ENCODE results near the gene FNBP1L. TPM values are rescaled to one million over a fixed set of nuclear protein-coding genes. Genes with fewer than 3 reads are reported as not detected.

The FNBP1L gene
- total and polyA plus RNA-seq, 7 donors, result 13.4 to 30.7 (median 20.1) TPM

GRCh38 chr1:93559695-93560094 is 111.8 kb downstream of the FNBP1L start:
- Histone ChIP-seq H3K36me3 (peaks cover 0 to 47% (median 0%) of the 10 kb centered on the region in 4 donors), H3K9me3 (no peaks in the 10 kb centered on the region), H3K27me3 (no peaks in the 10 kb centered on the region), H3K27ac (no peak overlapping the region), H3K4me1 (peaks cover 0 to 6% (median 1%) of the 10 kb centered on the region in 4 donors), H3K4me3 (no peak overlapping the region)
- intact Hi-C loops (cut with DNase I), result loop anchor here (5.0 to 10.0 kb wide), 2 partner anchors 48 to 115 kb away; partner anchors contain the start of gene FNBP1L
- TF ChIP-seq CTCF (IDR thresholded peaks at IDR 0.05) (no peak), EP300 (IDR thresholded peaks at IDR 0.05) (no peak), POLR2AphosphoS5 (IDR thresholded peaks at IDR 0.05) (no peak), POLR2A (IDR thresholded peaks at IDR 0.05) (no peak)
- DNase-seq, result no peak

- Histone ChIP-seq H3K9me3 (no peaks in the 10 kb centered on the region), H3K27me3 (no peaks in the 10 kb centered on the region), H3K4me1 (peaks cover 0 to 14% (median 4%) of the 10 kb centered on the region in 4 donors), H3K36me3 (peaks cover 0 to 69% (median 14%) of the 10 kb centered on the region in 4 donors), H3K27ac (peak overlapping the region in 3 of 4 donors; percentile 21 to 67 (median 41)), H3K4me3 (no peak overlapping the region)
- DNase-seq, result no peak
- no peak for TF ChIP-seq POLR2A (IDR thresholded peaks at IDR 0.05)
- no peak for TF ChIP-seq POLR2AphosphoS5 (IDR thresholded peaks at IDR 0.05)
- no peak for TF ChIP-seq EP300 (IDR thresholded peaks at IDR 0.05)
- no peak for TF ChIP-seq CTCF (IDR thresholded peaks at IDR 0.05)
- intact Hi-C loops (cut with DNase I), result no loop called here
- 65 to 79% methylated on average over 4 of the region's 4 CpGs for WGBS, 2 donors
Observed at GRCh38 chr1:93565496-93566206, 117.7 kb downstream of the FNBP1L start.

GRCh38 chr1:93566227-93566626 is 118.3 kb downstream of the FNBP1L start:
- Histone ChIP-seq H3K4me1 (peaks cover 0 to 14% (median 4%) of the 10 kb centered on the region in 4 donors), H3K27me3 (no peaks in the 10 kb centered on the region), H3K27ac (peak overlapping the region in 3 of 4 donors; percentile 21 to 67 (median 41)), H3K9me3 (no peaks in the 10 kb centered on the region), H3K4me3 (no peak overlapping the region), H3K36me3 (peaks cover 0 to 69% (median 16%) of the 10 kb centered on the region in 4 donors)
- 77 to 90% methylated on average over 10 of the region's 10 CpGs for WGBS, 2 donors
- TF ChIP-seq EP300 (IDR thresholded peaks at IDR 0.05) (peak in 2 of 4 donors; percentile 24 to 42), POLR2AphosphoS5 (IDR thresholded peaks at IDR 0.05) (peak in 2 of 4 donors; percentile 17 to 71), CTCF (IDR thresholded peaks at IDR 0.05) (no peak), POLR2A (IDR thresholded peaks at IDR 0.05) (no peak)
- no peak for DNase-seq
- intact Hi-C loops (cut with DNase I), result no loop called here

GRCh38 chr1:93567255-93567918 is 119.5 kb downstream of the FNBP1L start:
- Histone ChIP-seq H3K27ac (peak overlapping the region in 1 of 4 donors; percentile 41), H3K9me3 (no peaks in the 10 kb centered on the region), H3K36me3 (peaks cover 0 to 67% (median 26%) of the 10 kb centered on the region in 4 donors), H3K27me3 (no peaks in the 10 kb centered on the region), H3K4me3 (no peak overlapping the region), H3K4me1 (peaks cover 0 to 14% (median 4%) of the 10 kb centered on the region in 4 donors)
- no peak for DNase-seq
- intact Hi-C loops (cut with DNase I), result no loop called here
- 70 to 87% methylated on average over 15 of the region's 15 CpGs for WGBS, 2 donors
- TF ChIP-seq POLR2A (IDR thresholded peaks at IDR 0.05) (no peak), POLR2AphosphoS5 (IDR thresholded peaks at IDR 0.05) (peak in 1 of 4 donors; percentile 35), CTCF (IDR thresholded peaks at IDR 0.05) (no peak)
